ENCODE measurements around the gene TMSB15C. TPM values are rescaled to one million over a fixed set of nuclear protein-coding genes. Genes with fewer than 3 reads are reported as not detected.

The TMSB15C gene
- total and polyA plus RNA-seq, 8 donors: 1.0 to 28.6 (median 24.8) TPM

- DNase-seq (no peak), ATAC-seq (no peak)
- intact Hi-C loops (cut with DNase I): no loop called here
- Histone ChIP-seq H3K9me3 (no peaks in the 10 kb centered on the region), H3K4me3 (no peak overlapping the region), H3K27ac (no peak overlapping the region), H3K27me3 (no peaks in the 10 kb centered on the region), H3K36me3 (no peaks in the 10 kb centered on the region), H3K4me1 (no peaks in the 10 kb centered on the region)
- TF ChIP-seq CTCF (IDR thresholded peaks at IDR 0.05): no peak
Measured at GRCh38 chrX:104104676-104105075, 28.6 kb upstream of the TMSB15C start.

GRCh38 chrX:104098919-104099318 lies 22.9 kb upstream of the TMSB15C start:
- Histone ChIP-seq H3K27me3 (peaks cover 0 to 12% of the 10 kb centered on the region in 2 donors), H3K27ac (no peak overlapping the region), H3K36me3 (no peaks in the 10 kb centered on the region), H3K4me1 (no peaks in the 10 kb centered on the region), H3K9me3 (no peaks in the 10 kb centered on the region), H3K4me3 (no peak overlapping the region)
- no peak for TF ChIP-seq CTCF (IDR thresholded peaks at IDR 0.05)
- ATAC-seq (no peak), DNase-seq (no peak)
- intact Hi-C loops (cut with DNase I): no loop called here

GRCh38 chrX:104098151-104098808 lies 22.2 kb upstream of the TMSB15C start:
- peak; percentile 41 to 64 for TF ChIP-seq CTCF (IDR thresholded peaks at IDR 0.05)

GRCh38 chrX:104085919-104086318 lies 9.9 kb upstream of the TMSB15C start:
- Histone ChIP-seq H3K36me3 (no peaks in the 10 kb centered on the region), H3K4me1 (no peaks in the 10 kb centered on the region), H3K9me3 (no peaks in the 10 kb centered on the region), H3K27me3 (peaks cover 0 to 2% of the 10 kb centered on the region in 2 donors), H3K27ac (no peak overlapping the region), H3K4me3 (no peak overlapping the region)
- TF ChIP-seq CTCF (IDR thresholded peaks at IDR 0.05): no peak
- intact Hi-C loops (cut with DNase I): no loop called here
- peak in 1 of 4 donors; percentile 21 for DNase-seq
- ATAC-seq: no peak

More at GRCh38 chrX:104098151-104098808, 22.2 kb upstream of the TMSB15C start:
- H3K4me1 ChIP-seq: no peaks in the 10 kb centered on the region
- ATAC-seq (peak; percentile 89), DNase-seq (peak in 2 of 4 donors; percentile 34 to 67)
- no peak overlapping the region for H3K27ac ChIP-seq
- intact Hi-C loops (cut with DNase I): no loop called here
- H3K27me3 ChIP-seq: peaks cover 0 to 12% of the 10 kb centered on the region in 2 donors
- no peak overlapping the region for H3K4me3 ChIP-seq
- no peaks in the 10 kb centered on the region for H3K9me3 ChIP-seq
- H3K36me3 ChIP-seq: no peaks in the 10 kb centered on the region

GRCh38 chrX:104085477-104085876 lies 9.4 kb upstream of the TMSB15C start:
- no peak for ATAC-seq
- Histone ChIP-seq H3K36me3 (no peaks in the 10 kb centered on the region), H3K9me3 (no peaks in the 10 kb centered on the region), H3K4me1 (no peaks in the 10 kb centered on the region), H3K27ac (no peak overlapping the region), H3K4me3 (no peak overlapping the region), H3K27me3 (no peaks in the 10 kb centered on the region)
- no peak for TF ChIP-seq CTCF (IDR thresholded peaks at IDR 0.05)
- intact Hi-C loops (cut with DNase I): no loop called here
- DNase-seq: no peak
